Body of pancreas (tissue), 4 donors: ENCODE results near the gene TBCK. TPM values are rescaled to one million over a fixed set of nuclear protein-coding genes. Genes with fewer than 3 reads are reported as not detected.

ENCODE experiments used
- ATAC-seq: fragments of 150-250 bp; one replicate; pipeline ENCODE4 v1.9.1; 2016
- DNase-seq, 4 donors: peaks; one replicate each; pipeline ENCODE4 v3.0.0-alpha.2; 2019
- H3K27ac ChIP-seq, 4 donors: fragments of 200-600 bp; sonication (generic); 1 replicate in 3 of 4; 2 replicates in 1 of 4; pipeline versions ENCODE4 v1.5.1 to v1.6.1; 2016 to 2019; ENCODE audit warnings: mild to moderate bottlenecking in 1 of 4, mixed read lengths in 1 of 4, moderate library complexity in 1 of 4
- H3K27me3 ChIP-seq, 2 donors: fragments of 200-600 bp; sonication (generic); one replicate each; pipeline ENCODE4 v1.6.0; 2016; ENCODE audit warnings: mild to moderate bottlenecking in 1 of 2
- H3K36me3 ChIP-seq, 2 donors: fragments of 200-600 bp; sonication (generic); replicated peaks in 1 of 2; 2 replicates each; pipeline ENCODE4 v1.5.1; 2016; ENCODE audit warnings: low read depth in 2 of 2; ENCODE audit not compliant: insufficient read depth in 1 of 2
- H3K4me1 ChIP-seq: fragments of 200-600 bp; sonication (generic); one replicate; pipeline ENCODE4 v1.6.0; 2016
- H3K4me3 ChIP-seq, 2 donors: fragments of 200-600 bp; sonication (generic); 1 replicate in 1 of 2; 2 replicates in 1 of 2; pipeline ENCODE4 v1.5.1; 2016 to 2019
- H3K9me3 ChIP-seq, 3 donors: fragments of 200-600 bp; sonication (generic); 1 replicate in 2 of 3; 2 replicates in 1 of 3; pipeline ENCODE4 v1.5.1; 2016
- POLR2A ChIP-seq, 3 donors: fragments of 450-650 bp; IDR thresholded peaks; one replicate each; pipeline ENCODE4 v1.6.1; 2016; ENCODE audit warnings: antibody characterized with exemption in 3 of 3, mild to moderate bottlenecking in 2 of 3
- WGBS, 2 donors: methylation state at CpG; one replicate each; pipeline ENCODE4 v1.1.5; 2017; 5-methylcytosine and 5-hydroxymethylcytosine counted together
- intact Hi-C: fragments of 100-400 bp; cut with DNase I; formaldehyde crosslinking; loops from one replicate; pipeline ENCODE4 v1.15.1; 2023
- total RNA-seq, 2 donors: library from RNA; depleted of rRNA; stranded (reverse); fragments of >200 nt; gene quantifications; one replicate each; pipeline ENCODE4 v1.1.0, GENCODE V29; 2016
- TF ChIP-seq, protein P1 (sequence below), 7 experiments: fragments of 450-650 bp in 4 of 7; fragments of 200-600 bp in 3 of 7; sonication (generic) in 3 of 7; IDR thresholded peaks; one replicate each; pipeline ENCODE4 v1.5.1; 2016 to 2019; ENCODE audit warnings: antibody characterized with exemption in 7 of 7

TBCK gene
- total RNA-seq, 2 donors from 2014 or later = 24.7 to 28.5 TPM

DNA sequence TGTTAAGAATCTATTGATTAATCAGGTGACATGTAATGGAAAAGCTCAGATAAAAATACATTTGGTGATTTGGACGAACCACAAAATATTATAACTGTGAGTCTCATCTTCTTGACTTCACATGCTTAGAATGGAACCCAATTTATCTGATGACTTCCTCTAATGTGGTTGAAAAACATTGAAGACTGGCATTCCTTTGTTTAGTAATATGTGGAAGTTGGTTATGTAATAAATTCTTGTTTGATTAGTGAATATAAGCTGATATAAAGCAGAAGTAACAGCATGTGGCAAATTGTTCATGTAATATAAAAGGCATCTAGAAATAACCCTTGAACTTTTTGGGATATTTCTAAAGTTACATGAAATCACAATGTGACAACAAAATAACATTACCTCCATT is 42.9 kb upstream of the TBCK start:
- H3K4me3 ChIP-seq = no peak overlapping the region
- no peak overlapping the region for H3K27ac ChIP-seq
- H3K4me1 ChIP-seq = no peaks in the 10 kb centered on the region
- intact Hi-C loops = no loop called here
- no peaks in the 10 kb centered on the region for H3K27me3 ChIP-seq
- TF ChIP-seq POLR2A (IDR thresholded peaks at IDR 0.05) = no peak
- TF ChIP-seq, protein P1, sequence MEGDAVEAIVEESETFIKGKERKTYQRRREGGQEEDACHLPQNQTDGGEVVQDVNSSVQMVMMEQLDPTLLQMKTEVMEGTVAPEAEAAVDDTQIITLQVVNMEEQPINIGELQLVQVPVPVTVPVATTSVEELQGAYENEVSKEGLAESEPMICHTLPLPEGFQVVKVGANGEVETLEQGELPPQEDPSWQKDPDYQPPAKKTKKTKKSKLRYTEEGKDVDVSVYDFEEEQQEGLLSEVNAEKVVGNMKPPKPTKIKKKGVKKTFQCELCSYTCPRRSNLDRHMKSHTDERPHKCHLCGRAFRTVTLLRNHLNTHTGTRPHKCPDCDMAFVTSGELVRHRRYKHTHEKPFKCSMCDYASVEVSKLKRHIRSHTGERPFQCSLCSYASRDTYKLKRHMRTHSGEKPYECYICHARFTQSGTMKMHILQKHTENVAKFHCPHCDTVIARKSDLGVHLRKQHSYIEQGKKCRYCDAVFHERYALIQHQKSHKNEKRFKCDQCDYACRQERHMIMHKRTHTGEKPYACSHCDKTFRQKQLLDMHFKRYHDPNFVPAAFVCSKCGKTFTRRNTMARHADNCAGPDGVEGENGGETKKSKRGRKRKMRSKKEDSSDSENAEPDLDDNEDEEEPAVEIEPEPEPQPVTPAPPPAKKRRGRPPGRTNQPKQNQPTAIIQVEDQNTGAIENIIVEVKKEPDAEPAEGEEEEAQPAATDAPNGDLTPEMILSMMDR (IDR thresholded peaks at IDR 0.05) = no peak
- no peaks in the 10 kb centered on the region for H3K36me3 ChIP-seq
- DNase-seq (no peak), ATAC-seq (no peak)
- H3K9me3 ChIP-seq = no peaks in the 10 kb centered on the region
- 54 to 55% methylated on average over 1 of the region's 1 CpG for WGBS, 2 donors

DNA sequence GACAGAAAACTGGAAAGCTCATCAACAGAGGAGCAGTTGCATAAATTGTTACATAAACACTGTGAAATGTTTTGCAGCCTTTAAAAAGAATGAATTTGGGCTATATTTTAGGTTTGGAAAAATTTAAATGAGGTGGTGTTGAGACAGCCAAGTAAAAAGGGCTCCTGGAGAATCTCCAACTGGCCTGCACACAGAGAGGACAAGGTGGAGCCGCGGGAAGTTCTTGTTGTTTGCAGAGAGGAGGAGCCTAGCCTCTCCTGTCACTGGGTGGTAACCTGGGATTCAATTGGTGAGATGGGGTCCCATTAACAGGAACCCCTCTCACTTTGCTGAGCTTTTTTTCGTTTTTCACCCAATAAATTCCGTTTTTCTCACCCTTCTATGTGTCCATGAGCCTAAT is 39.2 kb upstream of the TBCK start:
- intact Hi-C loops = no loop called here
- Histone ChIP-seq H3K36me3 (no peaks in the 10 kb centered on the region), H3K4me3 (no peak overlapping the region), H3K9me3 (no peaks in the 10 kb centered on the region), H3K27ac (no peak overlapping the region), H3K27me3 (no peaks in the 10 kb centered on the region), H3K4me1 (no peaks in the 10 kb centered on the region)
- TF ChIP-seq POLR2A (IDR thresholded peaks at IDR 0.05) = no peak
- TF ChIP-seq, protein P1 (IDR thresholded peaks at IDR 0.05) = no peak
- DNase-seq (peak in 3 of 4 donors; percentile 9 to 28 (median 16)), ATAC-seq (no peak)
- WGBS, 2 donors = 31 to 41% methylated on average over 4 of the region's 4 CpGs

GRCh38 chr4:106353786-106354185 is 37.8 kb upstream of the TBCK start:
- WGBS, 2 donors = 88 to 93% methylated on average over 1 of the region's 1 CpG
- no peak for ATAC-seq
- Histone ChIP-seq H3K27me3 (no peaks in the 10 kb centered on the region), H3K9me3 (no peaks in the 10 kb centered on the region), H3K4me3 (no peak overlapping the region), H3K36me3 (no peaks in the 10 kb centered on the region), H3K4me1 (no peaks in the 10 kb centered on the region), H3K27ac (no peak overlapping the region)
- no peak for DNase-seq
- intact Hi-C loops = no loop called here
- no peak for TF ChIP-seq POLR2A (IDR thresholded peaks at IDR 0.05)
- TF ChIP-seq, protein P1 (IDR thresholded peaks at IDR 0.05) = no peak

DNA sequence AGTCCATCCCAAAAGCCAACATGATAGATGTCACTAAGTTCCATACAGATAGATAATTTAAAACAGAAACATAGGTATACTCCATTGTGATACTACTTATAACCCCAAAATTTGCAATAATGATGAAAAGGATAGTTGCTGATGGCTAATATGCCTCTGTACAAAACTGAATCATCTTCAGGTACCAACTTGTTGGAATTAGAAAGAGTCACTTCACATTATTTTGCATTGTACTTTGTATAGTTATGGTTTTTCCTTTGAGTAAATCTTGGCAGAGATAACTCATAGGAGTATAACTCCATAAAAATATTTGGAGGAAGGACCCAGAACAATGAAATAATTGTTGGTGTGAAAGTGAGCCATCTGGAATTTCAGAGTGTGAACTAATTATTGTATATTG is 35.0 kb upstream of the TBCK start:
- Histone ChIP-seq H3K9me3 (no peaks in the 10 kb centered on the region), H3K4me3 (no peak overlapping the region), H3K27ac (no peak overlapping the region), H3K36me3 (peaks cover 0 to 6% of the 10 kb centered on the region in 2 donors), H3K27me3 (no peaks in the 10 kb centered on the region), H3K4me1 (no peaks in the 10 kb centered on the region)
- DNase-seq = no peak
- intact Hi-C loops = no loop called here
- ATAC-seq = no peak
- TF ChIP-seq, protein P1 (IDR thresholded peaks at IDR 0.05) = no peak
- no peak for TF ChIP-seq POLR2A (IDR thresholded peaks at IDR 0.05)

- ATAC-seq = no peak
- Histone ChIP-seq H3K36me3 (peaks cover 0 to 6% of the 10 kb centered on the region in 2 donors), H3K9me3 (no peaks in the 10 kb centered on the region), H3K4me1 (no peaks in the 10 kb centered on the region), H3K4me3 (no peak overlapping the region), H3K27ac (no peak overlapping the region), H3K27me3 (no peaks in the 10 kb centered on the region)
- DNase-seq = no peak
- intact Hi-C loops = no loop called here
- 83% methylated on average over 1 of the region's 1 CpG for whole genome bisulfite sequencing, 2 donors
- TF ChIP-seq, protein P1 (IDR thresholded peaks at IDR 0.05) = no peak
- no peak for TF ChIP-seq POLR2A (IDR thresholded peaks at IDR 0.05)
Observed at GRCh38 chr4:106347167-106347566, 31.2 kb upstream of the TBCK start.
